IPS DF 19.7 (cell line): ENCODE results near the gene KCNJ15.
"Not testable (repeated sequence)": the region's sequence is repeated elsewhere in the genome, so short reads cannot be mapped to it uniquely, and the experiment has no call there.

Experiments used
- DNase-seq: peaks from one replicate; pipeline ENCODE4 v3.0.0-alpha.2; 2013; ENCODE audit warnings: low read depth, low spot score

KCNJ15 gene

DNA sequence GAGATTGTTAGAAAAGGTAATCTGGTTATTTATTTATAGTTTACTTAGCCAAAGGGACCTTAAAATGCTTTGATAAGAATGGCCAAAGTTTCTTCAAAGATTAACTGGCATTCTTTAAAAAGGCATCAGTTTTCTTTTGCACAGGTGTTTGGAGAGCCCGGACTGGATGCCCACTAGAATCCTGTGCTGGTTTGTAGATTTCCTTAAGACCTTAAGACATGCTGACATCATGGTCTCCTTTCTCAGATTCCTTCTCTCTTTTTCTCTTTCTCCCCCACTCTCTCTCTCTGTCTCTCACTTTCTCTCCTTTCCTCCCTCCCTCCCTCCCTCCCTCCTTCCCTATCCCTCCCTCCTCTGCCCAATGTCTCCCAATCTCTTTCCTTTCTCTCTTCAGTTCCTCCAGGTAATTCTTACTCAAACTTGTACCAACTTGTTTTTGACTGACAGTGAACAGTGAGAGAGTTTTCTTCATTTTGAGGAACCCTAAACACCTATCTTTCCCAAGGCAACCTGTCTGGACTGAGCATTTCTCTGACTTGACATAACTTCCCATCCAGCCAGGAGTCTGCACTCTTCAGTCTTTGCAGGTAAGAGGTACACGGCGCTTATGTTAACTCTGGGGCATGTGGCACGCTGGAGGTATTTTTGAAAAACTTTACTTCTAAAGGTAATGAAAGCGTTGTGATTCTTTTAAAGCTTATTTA, at the start of gene KCNJ15:
KCNJ15 (plus strand) TSS at position 393 of the 704 bp plus-strand sequence. CDS start 42,271 bp downstream, outside the sequence.
- no peak for DNase-seq

DNA sequence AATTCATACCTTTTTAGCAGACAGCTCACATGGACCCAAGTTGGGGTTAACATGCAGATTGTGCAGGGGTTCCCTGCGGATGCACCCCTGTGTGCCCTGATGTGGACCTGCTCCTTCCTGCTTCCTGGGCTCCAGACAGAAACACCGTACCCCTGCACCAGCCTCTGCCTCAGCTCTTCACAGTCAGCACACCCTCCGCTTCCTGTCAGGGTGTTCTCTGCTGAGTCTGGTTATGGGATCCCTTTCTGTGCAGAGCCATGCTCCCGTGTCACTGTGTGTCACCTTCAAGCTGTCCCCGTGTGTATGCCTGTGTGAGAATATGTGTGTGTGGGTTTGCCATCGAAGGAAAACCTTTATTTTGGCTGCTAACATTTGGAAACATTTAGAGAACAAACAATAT, 48.7 kb upstream of the KCNJ15 start:
- DNase-seq = no peak

DNA sequence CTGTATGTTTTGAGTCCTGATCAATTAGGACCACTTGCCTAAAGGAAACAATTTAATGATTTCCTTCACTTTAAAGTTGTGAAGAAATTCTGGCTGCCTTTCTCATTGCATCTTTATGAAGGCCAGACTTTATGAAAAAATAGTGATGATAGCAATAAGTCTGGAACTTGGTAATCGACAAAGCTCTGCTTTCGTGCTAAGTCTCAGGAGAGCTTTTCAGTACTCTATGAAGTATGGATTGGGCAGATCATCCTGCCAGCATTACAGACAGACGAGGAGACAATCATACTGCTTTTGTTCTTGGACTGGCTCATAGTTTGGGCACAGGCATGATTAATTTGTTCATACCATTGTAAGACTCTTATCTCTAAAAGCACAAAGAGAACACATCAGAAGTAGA, 45.5 kb upstream of the KCNJ15 start:
- no peak for DNase-seq

DNA sequence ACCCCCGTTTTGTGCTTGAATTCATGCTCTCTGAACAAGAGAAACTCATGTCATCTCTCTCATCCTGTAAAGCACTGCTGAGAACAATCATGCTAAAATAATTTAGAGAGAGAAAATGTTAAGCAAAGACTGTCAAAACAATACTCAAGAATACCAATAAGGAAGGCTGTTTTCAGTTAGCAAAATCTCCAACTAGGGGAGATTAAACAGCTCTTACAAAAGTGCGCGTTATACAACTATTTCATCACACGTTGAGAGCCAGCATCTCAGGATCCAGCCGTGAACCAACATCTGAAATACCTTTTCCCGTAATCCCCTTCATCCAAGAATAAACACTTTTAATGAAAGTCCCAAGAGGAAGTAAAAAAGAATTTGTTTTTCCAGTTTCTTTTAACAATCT, 44.1 kb upstream of the KCNJ15 start:
- no peak for DNase-seq

DNA sequence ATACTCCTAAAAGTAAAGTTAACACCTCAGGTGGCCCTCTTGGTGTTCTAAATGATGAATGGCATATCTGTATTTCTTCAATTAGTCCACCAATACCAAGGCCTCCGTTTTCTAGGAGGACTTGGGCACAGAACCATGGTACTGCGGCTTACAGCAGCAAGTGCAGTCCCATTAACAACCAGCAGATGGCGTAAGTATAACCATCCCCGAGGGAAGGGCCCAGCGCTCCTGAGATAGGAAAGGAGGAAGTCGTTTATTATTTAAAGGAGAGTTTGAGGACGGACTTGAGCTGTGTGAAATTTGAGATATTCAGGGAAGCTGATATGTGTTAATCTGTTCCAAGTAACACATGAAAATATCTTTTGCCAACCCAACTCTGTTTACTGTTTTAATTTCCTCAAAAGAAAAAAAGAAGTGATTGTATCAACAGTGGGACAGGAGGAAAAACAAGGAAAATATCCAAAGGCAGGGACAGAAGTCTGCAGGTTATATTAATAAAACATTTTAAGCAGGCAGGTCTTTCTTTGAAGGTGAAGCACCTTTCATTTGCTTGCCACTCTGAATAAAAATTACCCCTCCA, 37.7 kb upstream of the KCNJ15 start:
- DNase-seq = peak; percentile 56

DNA sequence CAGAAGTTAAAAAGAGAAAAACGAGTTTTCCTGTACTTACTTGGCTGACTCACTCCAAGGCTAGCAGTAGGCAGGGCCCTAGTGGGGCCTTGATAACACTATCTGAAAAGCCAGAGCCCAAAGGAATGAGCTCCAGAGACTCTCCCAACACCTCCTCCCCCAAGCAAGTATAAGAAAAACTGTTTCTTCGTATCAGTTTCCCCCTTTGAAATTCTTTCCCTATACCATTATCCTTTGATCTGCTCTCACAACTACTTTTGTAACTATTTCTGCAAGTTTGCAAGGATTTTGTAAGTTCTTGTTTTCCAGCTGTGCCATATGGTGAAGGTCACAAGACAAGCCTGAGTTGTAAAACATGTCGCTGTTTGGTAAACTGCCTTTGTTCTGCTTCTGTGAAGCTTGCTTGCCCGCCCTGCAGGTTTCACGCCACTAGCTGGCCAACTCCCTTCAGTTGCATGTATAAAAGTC, 36.5 kb upstream of the KCNJ15 start:
- DNase-seq = no peak

DNA sequence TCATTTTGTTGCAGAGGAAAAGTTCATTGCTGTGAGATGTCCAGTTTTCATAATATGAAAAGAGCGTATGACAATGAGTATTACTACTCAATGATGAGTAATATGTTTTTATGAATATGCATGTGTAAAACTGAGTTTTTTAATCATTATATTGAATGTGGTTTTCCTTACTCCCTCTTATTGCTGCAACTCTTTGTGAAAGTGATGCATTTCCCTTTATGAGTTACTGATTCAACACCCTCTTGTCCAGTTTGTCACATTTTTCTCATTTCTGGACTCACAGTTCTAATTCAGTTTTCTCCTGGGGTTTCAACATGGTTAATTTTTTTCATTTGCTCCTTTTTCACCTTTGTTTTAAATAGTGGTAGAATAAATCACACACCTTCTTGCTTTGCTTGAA, 35.2 kb upstream of the KCNJ15 start:
- no peak for DNase-seq

DNA sequence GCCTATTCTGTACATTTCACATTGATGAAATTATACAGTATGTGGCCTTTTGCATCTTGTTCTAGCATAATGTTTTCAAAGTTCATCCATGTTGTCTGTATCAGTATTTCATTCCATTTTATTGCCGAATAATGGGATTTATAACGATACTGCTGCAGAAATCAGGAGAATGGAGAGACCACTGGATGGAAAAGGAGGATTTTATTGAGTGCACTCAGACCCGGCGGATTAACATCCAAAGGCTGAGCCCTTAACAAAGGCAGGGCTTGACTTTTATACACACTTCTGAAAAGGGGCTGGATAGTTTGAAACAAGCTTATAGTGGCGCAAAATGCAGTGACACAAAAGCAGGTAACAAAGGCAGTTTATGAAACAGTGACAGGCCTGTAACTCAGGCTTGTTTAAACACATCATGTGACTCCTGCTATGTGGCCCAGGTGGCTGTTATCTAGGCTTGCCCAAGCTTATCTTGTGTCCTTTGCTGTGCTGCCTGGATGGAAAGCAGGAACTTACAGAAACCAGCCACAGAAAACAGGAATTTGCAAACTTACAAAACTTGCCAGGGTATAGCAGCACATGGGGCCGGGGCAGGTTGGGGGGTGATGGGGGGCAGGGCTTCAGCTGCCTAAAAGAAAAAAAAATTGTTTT, 32.8 kb upstream of the KCNJ15 start:
- DNase-seq = no peak

DNA sequence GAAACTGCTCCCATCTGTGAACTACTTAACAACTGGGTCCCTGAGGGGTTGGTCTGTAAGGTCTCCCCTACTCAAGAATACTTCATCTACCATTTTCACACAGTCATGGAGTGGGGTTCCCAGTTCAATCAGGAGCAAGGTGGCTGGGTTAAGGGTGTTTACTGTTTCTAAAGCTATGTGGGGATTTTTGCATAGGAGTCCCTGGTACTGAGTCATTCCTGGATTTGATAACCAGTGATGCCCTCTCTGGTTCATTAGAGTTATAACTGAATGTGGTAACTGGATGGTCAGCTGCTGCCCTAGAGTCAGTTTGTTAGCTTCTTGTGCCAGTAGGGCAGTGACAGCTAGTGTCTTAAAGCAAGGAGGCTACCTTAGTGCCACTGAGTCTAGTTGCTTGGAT, 29.4 kb upstream of the KCNJ15 start:
- DNase-seq = no peak

DNA sequence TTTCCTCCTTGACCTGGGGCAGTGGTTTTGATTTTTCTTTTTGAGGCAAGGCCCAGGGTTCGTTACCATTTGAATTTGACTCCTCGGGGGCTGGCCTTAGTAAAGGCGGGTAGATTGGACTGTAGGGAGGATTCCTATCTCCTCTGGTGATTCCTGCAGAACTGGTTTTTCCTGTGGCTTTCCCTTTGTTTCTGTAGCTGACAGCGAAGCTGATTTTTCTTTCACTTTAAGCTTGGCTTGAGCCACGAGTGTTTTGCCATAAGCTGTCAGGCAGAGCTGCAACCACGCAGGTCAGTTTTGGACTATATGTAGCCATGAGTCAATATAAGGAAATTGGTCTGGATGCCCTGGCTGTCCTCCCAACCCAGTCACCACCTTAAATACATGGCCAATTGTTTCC, 28.7 kb upstream of the KCNJ15 start:
- DNase-seq = peak; percentile 82

DNA sequence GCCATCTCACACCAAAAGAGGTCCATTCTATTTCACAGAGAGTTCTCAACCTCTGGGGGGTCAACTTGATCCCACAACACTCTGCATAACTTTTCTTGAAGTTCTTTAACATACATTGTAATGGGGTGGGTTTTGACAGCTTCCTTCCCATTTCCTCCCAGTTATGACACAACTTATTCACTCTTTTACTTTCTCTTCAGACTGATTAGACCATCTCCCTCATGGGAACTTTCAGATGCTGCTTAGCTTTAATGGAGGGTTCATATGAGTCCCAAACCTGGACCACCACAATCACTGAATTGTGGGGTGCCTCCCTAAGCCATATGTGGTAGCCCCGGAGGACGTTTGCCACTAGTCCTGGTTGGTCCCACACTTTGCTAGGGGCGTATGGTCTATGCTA, 28.3 kb upstream of the KCNJ15 start:
- no peak for DNase-seq

DNA sequence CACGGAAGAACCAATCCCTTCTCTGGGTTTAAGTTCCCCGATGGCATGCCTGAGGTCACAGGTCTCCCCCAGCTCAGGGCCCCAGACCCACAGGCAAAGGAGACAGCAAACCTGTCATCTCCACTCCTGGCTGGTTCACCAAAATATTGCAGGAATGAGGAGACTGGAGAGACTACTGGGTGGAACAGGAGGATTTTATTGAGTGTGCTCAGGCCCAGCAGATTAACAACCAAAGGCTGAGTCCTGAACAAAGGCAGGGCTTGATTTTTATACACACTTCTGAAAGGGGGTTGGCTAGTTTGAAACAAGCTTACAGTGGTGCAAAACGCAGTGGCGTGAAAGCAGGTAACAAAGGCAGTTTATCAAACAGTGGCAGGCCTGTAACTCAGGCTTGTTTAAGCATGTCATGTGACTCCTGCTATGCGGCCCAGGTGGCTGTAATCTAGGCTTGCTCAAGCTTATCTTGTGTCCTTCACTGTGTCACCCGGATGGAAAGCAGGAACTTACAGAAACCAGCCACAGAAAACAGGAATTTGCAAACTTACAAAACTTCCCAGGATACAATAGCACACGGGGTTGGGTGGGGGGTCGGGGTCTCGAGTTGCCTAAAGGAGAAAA, 27.4 kb upstream of the KCNJ15 start:
- no peak for DNase-seq

DNA sequence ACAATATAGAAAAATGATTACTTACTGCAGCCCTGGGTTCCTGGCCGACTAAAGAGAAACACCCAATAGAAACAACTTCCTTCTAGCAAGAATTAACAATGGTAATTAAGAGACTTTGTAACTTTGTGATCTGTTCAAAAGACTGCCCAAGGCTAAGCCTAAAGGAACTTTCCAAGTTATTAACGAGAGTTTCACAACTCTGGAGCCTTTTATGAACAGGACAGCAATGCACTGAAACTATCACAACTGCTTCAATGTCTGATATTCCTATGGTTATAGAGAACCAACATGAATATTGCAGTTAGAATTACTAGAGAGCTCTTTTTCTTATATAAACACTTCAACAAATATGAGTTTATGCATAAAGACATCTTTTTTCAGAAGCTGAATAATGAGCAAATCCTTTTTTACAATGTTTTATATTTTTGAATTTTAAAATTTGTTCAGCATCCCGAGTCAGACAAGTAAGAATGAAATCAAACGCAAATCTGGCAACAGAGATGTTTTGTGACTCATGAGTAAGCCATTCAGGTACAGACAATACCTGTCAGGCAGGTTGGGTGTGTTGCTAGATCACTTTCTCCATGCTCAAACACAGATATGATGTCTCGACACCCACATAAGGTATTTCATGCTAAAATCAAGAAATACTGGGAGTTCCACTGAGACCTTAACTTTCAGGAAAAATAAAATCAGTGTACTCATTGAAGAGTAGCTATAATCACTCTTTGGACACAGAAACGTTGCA, 22.2 kb upstream of the KCNJ15 start:
- DNase-seq = no peak

DNA sequence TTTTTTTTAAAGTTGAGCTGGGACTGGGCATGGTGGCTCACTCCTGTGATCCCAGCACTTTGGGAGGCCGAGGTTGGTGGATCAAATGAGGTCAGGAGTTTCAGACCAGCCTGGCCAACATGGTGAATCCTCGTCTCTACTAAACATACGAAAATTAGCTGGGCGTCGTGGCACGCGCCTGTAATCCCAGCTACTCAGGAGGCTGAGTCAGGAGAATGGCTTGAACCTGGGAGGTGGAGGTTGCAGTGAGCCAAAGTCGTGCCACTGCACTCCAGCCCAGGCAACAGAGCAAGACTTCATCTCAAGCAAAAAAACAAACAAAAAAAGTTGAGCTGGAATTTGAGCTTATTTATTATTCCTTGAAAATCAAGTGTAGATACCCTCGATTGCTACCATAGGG, 21.5 kb upstream of the KCNJ15 start:
- DNase-seq = not testable (repeated sequence)

DNA sequence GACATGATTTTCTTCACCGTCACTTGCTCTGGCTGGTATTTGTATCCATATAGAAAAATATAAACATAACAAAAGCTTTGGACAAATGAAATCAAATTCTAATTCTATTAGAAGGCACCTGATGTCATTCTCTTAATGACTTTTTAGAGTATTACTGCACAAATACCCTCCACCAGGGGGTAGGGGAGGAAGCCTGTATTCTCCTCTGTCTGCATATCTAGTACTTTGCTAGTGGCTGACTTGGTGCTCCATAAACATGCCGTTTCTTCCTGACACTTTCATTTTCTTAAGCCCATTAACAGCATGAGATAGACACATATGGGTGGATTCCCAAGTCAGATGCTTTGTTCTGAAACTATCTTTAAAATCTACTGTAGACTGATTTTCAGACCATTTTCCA, 20.6 kb upstream of the KCNJ15 start:
- no peak for DNase-seq

DNA sequence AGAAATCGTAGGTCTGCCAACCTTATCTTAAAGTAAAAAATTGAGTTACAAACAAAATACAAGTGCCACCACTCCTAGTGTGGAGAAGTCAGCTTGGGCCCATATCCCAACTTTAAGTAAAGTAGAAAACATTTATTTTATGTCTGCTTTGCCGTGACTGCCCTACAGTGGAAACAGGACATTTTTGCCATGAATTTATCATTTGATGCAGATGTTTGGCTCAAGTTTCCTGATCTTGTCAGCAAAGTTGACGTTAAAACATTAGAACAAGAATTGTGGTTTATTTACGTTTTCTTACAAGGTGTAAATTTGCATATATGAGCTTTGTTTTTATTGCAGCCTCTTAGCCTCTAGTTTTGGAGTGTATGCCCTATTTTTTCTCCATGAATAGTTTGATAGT, 17.1 kb upstream of the KCNJ15 start:
- DNase-seq = no peak

DNA sequence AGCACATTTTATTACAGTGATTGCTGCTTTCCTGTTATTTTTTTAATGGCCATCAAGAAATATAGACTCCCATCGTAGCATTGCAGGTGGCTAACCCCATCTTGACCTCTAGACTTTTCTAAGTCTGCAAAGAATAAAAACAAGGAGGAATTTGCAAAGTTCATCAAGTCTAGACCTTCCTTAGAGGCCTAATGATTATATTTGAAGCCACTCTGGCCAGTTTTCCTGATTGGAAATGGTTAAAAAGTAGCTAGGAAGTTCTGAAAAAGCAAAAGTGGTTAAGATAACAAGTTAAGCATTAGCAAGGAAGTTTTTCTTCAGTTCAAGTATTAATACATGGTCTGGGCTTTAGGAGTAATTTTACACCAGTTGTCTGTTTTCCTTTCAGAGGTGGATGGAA, 16.7 kb upstream of the KCNJ15 start:
- no peak for DNase-seq

DNA sequence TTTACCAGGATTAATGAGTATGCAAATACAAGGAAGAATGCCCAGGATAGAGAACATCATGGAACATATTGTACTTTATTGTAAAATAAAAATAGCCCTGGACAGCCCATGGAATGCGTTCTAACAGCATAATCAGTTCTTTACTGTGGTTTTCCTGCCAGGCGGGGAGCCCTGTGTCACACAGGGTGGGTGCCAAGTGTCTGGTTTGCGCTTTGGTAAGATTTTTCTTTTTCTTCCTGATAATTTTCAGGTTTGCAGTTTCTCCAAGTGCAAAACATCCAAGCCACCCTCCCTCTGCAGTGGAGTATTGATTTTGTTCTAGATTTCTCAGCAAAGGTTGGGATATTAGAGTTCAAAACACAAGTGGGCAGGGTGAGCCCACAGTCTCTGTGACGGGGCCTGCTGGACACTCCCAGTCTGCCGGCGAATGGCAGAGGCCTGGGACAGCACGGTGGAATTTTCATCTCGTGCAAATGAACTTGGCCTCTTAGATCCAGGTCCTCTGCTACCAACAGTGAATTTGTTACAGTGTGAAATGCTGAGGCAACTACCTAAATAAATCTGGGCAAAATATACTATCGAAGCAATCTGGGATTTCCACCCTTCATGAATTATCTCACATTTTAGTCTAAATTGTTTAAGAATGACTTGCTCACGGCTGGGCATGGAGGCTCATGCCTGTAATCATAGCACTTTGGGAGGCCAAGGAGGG, 15.6 kb upstream of the KCNJ15 start:
- DNase-seq = no peak

DNA sequence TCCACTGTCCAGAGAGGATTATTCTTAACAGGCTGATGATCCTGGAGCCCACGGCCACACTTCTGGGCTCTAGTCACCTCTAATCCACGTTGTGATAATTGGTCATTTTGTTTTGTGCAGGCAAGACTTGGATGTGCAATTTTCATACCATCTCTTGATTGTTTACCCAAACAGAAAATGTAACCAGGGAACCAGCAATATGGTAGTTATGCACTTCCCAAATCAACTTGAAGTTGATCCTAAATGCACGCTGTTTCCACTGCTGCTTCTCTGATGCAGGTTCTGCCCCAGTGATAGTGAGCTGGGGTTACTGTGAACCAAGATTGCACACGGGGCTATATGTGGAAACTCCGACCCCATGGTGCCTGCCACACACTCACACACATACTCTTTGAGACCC, 14.7 kb upstream of the KCNJ15 start:
- DNase-seq = no peak

DNA sequence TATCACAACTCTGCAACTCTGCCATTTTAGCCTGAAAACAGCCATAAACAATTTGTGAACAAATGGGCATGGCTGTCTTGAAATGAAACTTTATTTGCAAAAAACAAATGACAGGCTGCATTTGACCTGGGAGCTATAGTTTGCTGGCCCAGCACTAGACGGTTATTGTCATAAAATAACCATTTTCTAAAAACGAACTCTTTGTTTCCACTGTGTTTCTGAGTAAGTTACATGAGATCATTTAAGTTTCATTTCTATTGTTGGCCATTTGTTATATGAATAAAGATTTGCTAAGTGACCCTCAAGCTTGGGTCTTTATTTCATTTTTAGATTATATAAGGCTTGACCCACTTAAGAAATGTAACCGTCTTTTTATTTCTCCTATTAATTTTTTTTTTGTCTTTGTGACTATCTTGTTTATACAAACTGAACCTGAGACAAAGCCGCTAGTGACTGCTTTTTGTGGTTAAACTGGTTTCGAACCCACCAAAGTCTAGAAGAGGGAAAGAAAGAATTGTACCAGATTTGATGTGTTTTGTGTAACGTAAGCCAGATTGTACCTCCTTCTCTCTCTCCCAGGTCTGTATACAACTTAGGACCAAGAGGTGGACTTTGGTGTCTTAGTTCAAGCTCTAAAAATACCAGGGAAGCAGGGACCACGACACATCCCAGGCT, 12.9 kb upstream of the KCNJ15 start:
- DNase-seq = no peak

DNA sequence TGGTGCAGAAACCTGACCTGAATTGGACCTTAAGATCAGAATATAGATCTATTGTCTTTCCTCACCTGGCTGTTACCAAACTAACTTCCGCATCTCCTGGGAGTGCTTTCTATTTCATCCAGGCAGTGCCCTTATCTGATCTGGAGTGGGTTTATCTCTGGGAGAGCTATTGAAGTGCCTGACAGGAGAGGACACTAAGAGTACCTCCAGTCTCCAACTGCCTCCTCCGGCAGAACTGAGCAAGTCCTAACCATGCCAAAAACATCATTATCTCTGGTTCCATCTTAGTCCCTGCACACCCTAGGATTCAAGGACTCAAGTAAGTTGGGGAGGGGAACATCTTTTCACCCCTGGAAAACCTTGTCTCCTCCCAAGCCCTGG, 12.4 kb upstream of the KCNJ15 start:
- DNase-seq = no peak
